Inflammatory macrophage treated with lipopolysaccharide for 4 hours (primary cell): ENCODE results near the gene MEIKIN.

Experiments used
- DNase-seq: peaks from one replicate; pipeline ENCODE4 v3.0.0-alpha.2; 2020

Gene MEIKIN, protein sequence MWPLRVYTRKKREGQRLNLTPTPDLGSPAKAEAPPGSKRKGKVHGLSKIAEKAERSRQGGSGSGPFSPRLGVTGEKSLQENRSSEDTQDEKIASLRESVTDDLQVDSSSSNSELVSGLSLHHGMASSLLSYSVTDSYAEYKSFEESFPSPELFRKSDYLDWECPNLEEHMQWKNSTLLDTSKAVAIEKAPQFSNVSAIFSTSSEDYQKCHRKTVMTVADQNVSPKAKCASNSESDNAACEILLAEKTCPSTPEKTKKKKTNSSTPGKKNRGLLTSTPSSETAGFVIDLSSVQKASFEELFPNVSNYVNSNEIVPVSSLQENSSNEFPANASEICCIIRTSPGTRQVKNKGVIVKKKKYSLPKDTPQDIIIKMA

DNA sequence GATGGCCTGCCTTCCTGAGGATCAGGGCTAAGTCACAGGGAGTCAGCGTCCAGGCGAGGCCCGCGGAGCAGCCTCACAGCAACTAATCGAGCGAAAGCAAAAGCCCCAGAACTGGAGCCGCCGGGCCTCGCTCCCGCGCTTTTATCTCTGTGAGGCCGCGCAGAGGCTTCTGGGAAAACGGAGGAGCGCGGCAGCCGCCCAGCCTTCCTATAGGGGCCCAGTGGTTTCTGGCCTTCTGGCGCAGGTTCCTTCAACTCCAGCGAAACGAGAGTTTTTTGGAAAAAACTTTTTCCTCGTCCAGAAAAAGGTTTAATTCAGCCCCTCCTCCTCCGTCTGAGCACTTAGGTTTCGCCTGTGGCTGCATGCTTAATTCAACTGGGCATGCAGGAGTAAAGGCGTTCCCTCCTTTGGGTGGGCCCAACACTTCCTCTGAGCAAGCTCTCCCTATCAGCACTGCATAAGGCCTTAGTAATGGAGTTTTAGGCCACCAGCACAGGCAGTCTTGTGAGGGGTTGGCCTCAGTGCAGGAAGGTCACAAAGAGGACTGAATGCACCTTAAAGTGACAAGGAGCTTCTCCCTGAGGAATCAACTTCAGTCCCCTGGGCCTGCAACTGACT is at the start of gene MEIKIN:
Gene MEIKIN (minus strand): TSS at position 113 of the 618 bp plus-strand sequence. CDS start 158 bp downstream, outside the sequence.
- DNase-seq = no peak

DNA sequence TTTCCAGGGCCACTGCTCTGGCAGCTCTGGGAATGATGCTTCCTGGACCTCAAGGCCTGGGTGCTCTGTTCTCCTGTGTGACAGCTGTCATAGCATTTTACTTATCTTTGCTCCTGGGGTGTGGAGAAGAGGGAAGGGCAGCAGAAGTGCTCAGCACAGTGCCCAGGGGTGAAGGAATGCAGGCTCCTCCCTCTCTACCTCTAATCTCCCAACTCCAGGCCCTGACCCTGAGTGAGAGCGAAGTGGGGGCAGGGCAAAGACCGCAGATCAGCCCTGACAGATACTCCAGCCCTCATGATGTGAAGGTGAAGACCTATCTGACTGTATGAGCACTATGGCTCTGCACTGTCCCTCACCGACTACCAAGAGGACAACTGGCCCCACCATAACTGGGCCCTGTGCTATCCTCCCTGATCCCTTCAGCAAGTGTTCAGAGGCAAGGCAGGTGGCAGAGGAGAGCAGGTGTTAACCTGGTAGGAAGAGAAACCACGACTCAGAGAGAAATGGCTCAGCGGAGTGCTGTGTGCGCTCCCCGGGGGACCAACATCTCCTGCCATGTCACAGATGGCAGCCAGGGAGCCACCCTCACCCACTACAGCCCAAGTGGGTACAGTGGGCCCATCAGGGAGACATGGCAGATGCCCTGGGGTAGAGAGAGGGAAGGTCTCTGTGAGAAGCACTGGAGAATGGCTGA is 49.2 kb upstream of the MEIKIN start:
- DNase-seq = no peak

DNA sequence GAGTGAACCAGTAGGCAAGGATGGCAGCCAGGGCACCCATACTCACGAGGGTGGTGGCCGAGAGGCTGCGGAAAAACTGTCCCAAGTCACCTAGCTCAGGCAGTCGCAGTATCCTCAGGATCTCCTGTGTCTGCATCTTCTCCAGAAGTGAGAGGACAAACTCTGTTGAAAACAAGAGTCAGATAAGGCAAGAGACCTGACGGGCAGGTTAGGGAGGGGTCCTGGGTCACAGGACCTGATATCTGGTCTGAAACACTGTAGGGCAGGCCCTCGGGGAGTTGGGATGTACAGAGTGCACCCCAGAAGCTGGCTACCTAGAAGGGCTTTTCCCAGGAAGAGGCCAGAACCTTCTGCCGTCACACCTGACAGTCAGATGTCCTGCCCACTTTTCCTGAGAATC is 48.6 kb upstream of the MEIKIN start:
- no peak for DNase-seq

- DNase-seq = no peak
Observed at GRCh38 chr5:131993676-131994075, 48.2 kb upstream of the MEIKIN start.

DNA sequence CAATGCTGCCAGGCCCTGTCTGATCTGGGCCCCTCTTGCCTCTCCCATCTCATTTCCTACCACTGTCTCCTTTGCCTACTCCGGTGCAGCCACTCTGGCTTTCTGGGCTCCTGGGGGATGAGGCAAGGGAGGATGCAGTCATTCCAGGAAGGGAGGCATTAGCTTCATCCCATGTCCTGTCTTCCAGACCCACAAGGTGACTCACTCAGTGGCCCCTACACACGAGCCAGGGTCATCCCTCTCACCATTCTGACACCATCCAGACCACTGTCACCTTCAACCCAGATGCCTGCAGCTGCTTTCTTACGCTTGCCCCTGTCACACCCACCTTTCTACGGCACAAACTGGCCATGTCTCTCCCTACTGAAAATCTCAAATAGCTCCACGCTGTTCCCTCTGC is 46.9 kb upstream of the MEIKIN start:
- DNase-seq = no peak

DNA sequence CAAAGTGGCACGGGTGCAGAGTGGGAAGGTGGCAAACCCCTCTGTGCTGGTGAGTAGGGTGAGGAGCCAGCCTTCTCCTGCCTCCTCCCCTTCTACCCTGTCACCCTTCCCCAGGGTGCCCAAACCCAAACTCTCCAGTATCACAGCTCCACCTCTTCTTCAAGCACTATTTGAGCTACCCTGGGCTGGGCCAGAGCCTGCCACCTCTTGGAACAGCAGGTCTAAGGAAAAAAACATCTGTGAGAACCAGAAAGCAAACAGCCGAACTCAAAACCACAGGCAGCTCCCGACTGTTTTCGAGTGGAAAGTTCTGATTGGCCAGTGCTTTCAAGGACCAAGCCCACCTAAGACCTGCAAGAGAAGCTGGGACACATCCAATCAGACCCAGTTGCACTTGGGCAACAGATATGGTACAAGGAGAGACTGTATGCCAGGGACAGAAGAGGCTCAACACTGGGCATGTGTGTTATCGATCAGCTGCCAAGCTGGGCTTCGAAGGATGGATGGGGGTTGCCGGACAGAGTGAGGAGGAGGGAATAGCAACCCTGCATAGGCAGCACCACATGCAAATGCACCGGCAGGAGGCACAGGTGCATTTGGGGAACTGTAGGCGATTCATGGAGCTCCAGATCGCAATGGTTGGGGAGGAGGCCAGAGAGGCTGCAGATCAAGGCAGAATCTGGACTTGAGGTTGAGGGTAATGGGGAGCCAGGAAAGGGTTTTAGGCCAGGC is 46.3 kb upstream of the MEIKIN start:
- DNase-seq = no peak

GRCh38 chr5:131990716-131991115 is 45.3 kb upstream of the MEIKIN start:
- no peak for DNase-seq

GRCh38 chr5:131988601-131989000 is 43.1 kb upstream of the MEIKIN start:
- DNase-seq = no peak

DNA sequence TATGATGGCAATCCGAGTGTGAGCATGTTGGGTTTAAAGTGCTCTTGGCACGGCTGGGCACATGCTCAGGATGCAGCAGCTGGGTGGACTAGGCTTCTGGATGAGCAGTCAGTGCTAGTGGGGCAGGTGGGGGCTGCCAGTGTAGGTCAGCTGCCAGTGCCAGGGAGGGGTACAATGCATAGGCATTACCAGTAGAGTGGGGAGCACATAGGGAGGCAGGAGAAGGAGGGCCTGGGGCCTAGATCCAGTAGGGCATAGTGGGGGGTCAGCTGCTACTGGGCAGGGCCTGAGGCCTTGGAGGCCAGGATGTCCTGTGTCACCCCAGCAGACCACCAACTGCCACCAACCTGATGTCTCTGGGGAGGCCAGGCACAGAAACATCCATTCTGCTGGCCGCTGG is 41.8 kb upstream of the MEIKIN start:
- DNase-seq = no peak

DNA sequence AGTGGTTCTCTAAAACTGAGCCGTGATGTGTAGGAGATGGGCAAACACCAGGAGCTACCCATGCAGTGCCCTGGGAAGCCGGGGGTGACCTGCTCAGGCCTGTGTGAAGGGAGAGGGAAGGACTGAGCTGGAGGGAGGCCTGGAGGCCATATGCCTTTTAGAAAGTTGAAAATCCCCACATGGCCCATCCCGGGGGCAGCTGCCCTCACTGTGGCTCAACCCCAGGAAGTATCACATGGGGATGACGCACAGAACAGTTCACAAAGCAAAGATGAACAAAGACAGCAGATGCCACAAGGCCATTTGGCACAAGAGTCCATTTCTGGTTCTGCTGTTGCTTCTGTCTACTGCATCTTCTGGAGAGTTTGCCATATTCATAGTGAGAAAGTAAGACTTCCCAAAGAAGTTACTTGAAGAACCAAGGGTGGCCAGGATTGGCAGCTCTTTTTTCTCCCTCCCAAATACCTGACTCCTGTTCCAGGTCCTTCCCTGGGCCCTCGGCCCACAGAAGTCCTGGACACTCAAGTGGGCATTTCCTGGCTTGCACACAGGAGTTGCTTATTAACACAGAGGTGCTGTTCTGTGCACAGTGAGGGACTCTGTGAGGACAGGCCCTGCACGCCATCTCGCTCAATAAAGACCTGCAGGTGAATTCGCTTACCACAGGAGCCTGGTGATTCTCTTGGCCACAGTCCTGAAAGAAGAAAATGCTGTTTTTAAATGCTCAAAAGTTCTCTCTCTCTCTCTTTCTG is 40.9 kb upstream of the MEIKIN start:
- DNase-seq = no peak

GRCh38 chr5:131984956-131985665 is 39.6 kb upstream of the MEIKIN start:
- no peak for DNase-seq

DNA sequence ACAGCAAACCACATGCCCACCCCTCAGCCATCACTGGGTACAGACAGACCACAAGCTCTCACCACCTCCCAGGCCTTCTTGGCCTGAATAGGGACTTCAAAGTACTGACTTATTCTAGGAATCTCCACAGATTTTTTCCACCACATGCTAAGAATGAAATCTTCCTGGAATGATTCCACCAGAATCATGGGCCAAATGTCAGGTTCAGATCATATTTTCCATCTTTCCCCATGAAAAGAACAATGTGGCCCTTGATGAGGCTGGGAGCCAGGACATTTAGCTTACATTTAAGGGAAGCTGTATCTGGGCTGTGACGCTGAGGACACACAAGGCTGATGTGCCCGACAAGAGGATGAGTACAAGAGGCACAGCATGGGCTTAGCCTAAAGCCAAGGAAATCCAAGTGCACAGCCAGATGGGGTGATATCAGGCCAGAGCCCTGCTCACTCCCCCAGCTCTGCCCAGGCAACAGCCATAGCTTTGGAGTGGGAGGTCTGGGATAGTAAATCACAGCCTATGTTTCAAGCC is 37.8 kb upstream of the MEIKIN start:
- no peak for DNase-seq

- DNase-seq = no peak
Observed at GRCh38 chr5:131981516-131981915, 36.1 kb upstream of the MEIKIN start.

DNA sequence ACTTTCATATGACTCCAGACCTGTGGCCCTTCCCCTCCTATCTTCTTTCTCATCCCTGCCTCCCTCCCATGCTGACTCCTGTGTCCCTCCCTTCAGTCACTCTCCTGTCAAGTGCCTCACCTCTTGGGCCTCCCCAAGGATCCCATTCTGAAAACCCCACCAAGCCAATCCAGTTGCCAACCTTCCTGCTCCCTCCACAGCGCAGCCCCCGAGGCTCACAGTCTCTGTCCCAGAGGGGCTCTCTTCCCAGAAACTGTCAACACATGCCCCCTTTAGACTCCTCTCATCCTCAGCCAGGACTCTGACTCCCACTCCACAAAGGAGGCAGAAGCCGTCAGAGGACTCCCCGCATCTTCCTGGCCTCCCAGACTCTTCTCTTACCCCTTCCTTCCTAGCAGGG is 35.2 kb upstream of the MEIKIN start:
- DNase-seq = no peak

DNA sequence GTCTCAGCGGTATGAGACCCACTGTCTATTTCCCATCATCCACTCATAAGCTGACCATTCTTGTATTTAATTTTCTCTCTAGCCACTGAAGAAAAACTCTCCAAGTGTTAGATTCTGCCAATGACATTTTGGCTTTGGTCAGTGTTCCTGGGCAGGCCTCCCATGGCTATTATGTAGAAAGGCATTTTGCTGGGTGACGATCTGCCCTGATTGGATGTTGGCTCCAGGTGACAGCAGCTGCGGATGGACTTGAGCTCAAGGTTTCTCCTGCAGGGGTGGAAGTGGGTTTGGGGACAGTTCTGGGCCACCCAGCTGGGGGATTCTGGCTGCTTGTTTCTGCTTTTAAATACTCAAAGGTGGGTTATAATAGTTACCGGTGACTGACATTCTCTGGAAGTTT is 34.4 kb upstream of the MEIKIN start:
- DNase-seq = no peak

GRCh38 chr5:131977212-131977604 is 31.7 kb upstream of the MEIKIN start:
- DNase-seq = no peak

- DNase-seq = no peak
Observed at GRCh38 chr5:131976414-131977211, 31.1 kb upstream of the MEIKIN start.

DNA sequence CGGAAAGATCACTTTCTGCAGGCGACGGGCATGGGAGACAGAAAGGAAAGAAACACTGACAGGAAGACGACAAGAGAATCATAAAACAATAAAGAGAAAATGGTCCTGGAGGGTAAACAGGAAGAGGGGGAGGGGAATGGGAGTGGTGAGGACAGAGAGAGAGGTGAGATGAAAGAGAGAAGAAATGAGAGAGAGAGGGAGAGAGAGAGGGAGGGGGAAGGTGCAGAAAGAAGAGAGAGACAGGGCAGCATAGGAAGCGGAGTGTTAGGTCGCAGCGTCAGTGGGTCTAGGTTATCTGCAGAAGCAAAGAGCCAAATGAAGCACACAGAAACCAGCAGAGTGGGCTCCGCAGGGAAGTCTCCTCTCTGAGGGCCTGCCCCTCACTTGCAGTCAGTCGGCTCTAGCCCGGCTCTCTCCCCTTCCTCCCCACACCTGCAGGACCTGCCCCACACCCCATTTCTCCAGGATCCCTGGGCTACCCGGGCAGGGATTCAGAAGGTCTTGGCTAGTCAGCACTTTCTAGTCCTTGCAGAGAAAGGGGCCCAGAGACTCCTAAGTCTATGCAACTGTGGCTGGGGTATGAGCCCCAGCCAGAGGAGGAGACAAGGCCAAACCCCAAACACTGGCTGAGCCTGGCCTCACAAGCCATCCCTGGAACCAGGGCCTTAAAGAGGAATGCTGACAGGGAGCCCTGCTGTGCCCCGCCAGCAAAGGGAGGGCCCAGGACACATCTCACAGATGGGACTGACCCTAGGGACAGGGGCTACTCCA is 29.7 kb upstream of the MEIKIN start:
- no peak for DNase-seq

DNA sequence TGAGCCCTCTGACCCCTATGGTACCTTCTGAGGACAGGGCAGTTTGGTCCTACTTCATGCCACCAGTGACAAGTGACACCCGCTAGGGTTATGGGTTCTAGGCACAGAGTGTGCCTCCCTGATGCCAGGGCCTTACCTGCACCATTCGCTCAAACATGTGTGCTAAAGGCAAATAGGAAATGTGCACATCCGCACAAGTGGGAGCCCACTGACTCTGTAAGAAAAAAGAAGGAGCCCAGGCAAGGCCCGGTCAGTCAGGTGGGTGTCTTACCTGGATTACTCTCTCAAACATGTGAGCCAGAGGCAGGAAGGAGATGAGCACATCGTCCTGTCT is 29.1 kb upstream of the MEIKIN start:
- DNase-seq = no peak

DNA sequence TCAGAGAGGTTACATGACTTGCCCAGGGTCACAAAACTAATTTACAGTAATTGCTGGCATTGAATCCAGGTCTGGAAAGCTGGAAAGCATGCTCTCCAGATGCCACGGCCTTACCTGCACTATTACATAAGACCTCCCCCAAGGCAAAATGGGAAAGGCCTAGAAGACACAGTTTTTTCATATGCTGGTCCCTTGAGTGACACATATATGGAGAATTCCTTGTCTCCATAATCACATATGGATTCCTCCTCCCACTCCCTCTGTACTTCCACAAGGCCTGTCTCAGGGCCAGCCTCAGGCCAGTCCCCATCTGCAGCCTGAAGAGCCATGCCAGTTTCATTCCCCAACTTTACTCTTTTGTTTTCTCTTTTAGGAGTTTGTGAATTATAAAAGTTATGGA is 28.6 kb upstream of the MEIKIN start:
- DNase-seq = no peak
